ENCODE data around the gene CCDC88B.

The CCDC88B gene

DNA sequence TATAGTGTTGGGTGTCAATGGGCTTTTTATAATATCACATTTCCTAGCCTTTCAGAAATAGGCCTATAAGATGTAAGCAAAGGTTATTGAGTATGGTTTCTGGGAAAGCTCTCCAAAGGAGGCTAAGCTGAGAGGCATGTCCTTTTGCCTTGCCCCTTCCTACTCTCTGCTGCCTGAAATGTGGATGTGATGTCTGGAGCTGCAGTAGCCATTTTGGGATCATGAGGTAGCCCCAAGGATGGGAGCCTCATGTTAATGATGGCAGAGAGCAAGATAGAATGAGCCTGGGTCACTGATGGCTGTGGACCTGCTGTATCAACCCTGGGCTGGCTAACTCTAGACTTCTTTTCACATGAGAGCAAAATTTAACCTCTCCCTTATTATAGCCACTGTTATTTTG, 47.9 kb downstream of the CCDC88B start:
- TF ChIP-seq CTCF (IDR thresholded peaks at IDR 0.05; ENCODE audit: extremely low read depth, missing control alignments), result no peak
- no peak for DNase-seq (ENCODE audit: low spot score)

DNA sequence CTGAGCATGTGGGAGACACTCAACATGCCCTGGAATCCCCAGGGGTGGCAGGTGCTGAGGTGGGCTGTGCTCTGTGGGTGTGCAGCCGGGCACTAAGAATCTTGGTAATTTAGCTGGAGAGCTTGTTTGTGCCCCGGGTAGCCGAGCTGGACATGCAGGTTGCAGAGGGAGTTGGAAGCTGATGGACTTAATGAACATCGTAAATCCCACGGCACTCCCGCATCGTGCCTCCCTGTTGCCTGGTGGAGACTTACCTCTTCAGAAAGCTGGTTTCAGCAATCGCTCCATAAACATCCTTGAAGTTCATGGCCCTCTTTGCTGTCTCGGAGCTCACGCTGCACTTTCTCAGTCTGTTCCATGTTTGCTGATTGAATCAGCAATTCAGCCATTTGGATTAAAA, 48.9 kb downstream of the CCDC88B start:
- TF ChIP-seq CTCF (IDR thresholded peaks at IDR 0.05; ENCODE audit: extremely low read depth, missing control alignments), result no peak
- no peak for DNase-seq (ENCODE audit: low spot score)

- DNase-seq (ENCODE audit: low spot score), result no peak
- no peak for TF ChIP-seq CTCF (IDR thresholded peaks at IDR 0.05; ENCODE audit: extremely low read depth, missing control alignments)
Observed at GRCh38 chr11:64389851-64390250, 49.8 kb downstream of the CCDC88B start.

DNA sequence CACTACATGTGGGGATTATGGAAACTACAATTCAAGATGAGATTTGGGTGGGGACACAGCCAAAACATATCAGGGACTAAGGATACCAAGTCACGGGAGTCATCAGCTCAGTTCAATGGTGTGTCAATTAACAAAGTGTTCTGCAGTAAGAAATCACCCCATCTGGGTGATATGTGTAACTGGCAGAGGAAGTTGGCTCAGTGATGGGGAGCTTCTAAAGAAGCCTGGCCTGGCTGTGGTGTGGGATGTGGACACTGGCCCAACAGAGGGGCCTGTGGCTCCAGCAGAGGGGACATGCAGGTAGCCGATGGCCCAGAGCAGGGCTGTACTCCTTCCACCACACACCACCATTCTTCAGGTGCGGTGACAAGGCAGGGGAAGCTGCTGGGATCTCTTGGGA, 50.6 kb downstream of the CCDC88B start:
- DNase-seq (ENCODE audit: low spot score), result no peak
- no peak for TF ChIP-seq CTCF (IDR thresholded peaks at IDR 0.05; ENCODE audit: extremely low read depth, missing control alignments)

- TF ChIP-seq CTCF (IDR thresholded peaks at IDR 0.05; ENCODE audit: extremely low read depth, missing control alignments), result no peak
- no peak for DNase-seq (ENCODE audit: low spot score)
Observed at GRCh38 chr11:64391839-64392238, 51.8 kb downstream of the CCDC88B start.

DNA sequence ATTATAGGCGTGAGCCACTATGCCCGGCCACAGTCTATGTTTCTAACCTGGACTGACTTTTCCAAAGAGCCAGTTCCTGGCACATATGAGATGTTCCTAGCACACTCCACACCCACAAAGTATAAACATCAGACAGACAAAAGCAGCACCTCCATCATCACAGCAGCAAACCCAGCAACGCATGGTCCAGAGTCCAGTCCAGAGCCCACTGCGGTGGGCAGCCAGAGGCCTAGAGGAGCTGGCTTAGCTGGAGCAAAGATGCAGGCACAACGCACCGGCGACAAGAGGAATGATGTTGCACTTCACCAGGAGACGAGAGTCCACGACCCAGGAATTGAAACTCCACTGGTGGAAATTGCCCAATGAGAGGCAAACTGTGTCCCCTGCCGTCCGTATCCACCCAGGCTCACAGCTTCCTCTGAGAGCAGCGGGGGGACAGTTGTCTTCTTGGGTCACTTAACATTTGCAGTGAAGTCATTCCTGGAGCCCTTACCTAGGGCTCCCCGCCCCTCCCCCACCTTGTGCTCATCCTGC, 55.6 kb downstream of the CCDC88B start:
- TF ChIP-seq CTCF (IDR thresholded peaks at IDR 0.05; ENCODE audit: extremely low read depth, missing control alignments), result no peak
- DNase-seq (ENCODE audit: low spot score), result no peak

GRCh38 chr11:64396079-64396591, 56.1 kb downstream of the CCDC88B start:
- no peak for DNase-seq (ENCODE audit: low spot score)
- TF ChIP-seq CTCF (IDR thresholded peaks at IDR 0.05; ENCODE audit: extremely low read depth, missing control alignments), result no peak

All from GM20000 (cell line).